Measurements from ENCODE around the gene SETD2. TPM values are rescaled to one million over a fixed set of nuclear protein-coding genes. Genes with fewer than 3 reads are reported as not detected.
A peak's percentile ranks its signal among the peaks of the same experiment; 100 is the strongest.

The SETD2 gene
- polyA plus RNA-seq, 4 donors, result 15.9 to 38.3 (median 18.7) TPM

- peak overlapping the region in 2 of 3 donors; percentile 86 to 88 for H3K4me3 ChIP-seq (ENCODE audit: low read depth in 1 of 3, low read length in 3 of 3)
- WGBS, 3 donors, result 7 to 9% (median 7%) methylated on average over 4 of the region's 4 CpGs
- peak overlapping the region in 1 of 3 donors; percentile 95 for H3K27ac ChIP-seq (ENCODE audit: low read depth in 1 of 3, low read length in 2 of 3)
- no peaks in the 10 kb centered on the region for H3K9me3 ChIP-seq (ENCODE audit: control insufficient read depth in 2 of 2, insufficient read depth in 1 of 2, low read depth in 1 of 2, low read length in 1 of 2)
- peaks cover 14 to 23% (median 19%) of the 10 kb centered on the region in 3 donors for H3K4me1 ChIP-seq (ENCODE audit: control insufficient read depth in 3 of 3, insufficient read depth in 2 of 3, low read depth in 1 of 3, low read length in 2 of 3)
- no peaks in the 10 kb centered on the region for H3K27me3 ChIP-seq (ENCODE audit: control insufficient read depth in 3 of 3, insufficient read depth in 3 of 3, low read length in 3 of 3)
- FAIRE-seq (no peak), DNase-seq (peak in 1 of 2 donors; percentile 13)
- H3K36me3 ChIP-seq (ENCODE audit: control insufficient read depth in 3 of 3, insufficient read depth in 2 of 3, low read depth in 1 of 3, low read length in 3 of 3), result no peaks in the 10 kb centered on the region
These were observed 1.8 kb downstream of the SETD2 start for GRCh38 chr3:47161983-47162696.

- no peak for DNase-seq
- FAIRE-seq, result no peak
- no peaks in the 10 kb centered on the region for H3K27me3 ChIP-seq (ENCODE audit: control insufficient read depth in 3 of 3, insufficient read depth in 3 of 3, low read length in 3 of 3)
- H3K4me1 ChIP-seq (ENCODE audit: control insufficient read depth in 3 of 3, insufficient read depth in 2 of 3, low read depth in 1 of 3, low read length in 2 of 3), result peaks cover 12 to 19% (median 15%) of the 10 kb centered on the region in 3 donors
- no peaks in the 10 kb centered on the region for H3K9me3 ChIP-seq (ENCODE audit: control insufficient read depth in 2 of 2, insufficient read depth in 1 of 2, low read depth in 1 of 2, low read length in 1 of 2)
- peak overlapping the region in 2 of 3 donors; percentile 16 to 62 for H3K27ac ChIP-seq (ENCODE audit: low read depth in 1 of 3, low read length in 2 of 3)
- no peak overlapping the region for H3K4me3 ChIP-seq (ENCODE audit: low read depth in 1 of 3, low read length in 3 of 3)
- peaks cover 0 to 3% (median 0%) of the 10 kb centered on the region in 3 donors for H3K36me3 ChIP-seq (ENCODE audit: control insufficient read depth in 3 of 3, insufficient read depth in 2 of 3, low read depth in 1 of 3, low read length in 3 of 3)
- 32 to 56% (median 32%) methylated on average over 3 of the region's 3 CpGs for WGBS, 3 donors
These were observed 4.1 kb downstream of the SETD2 start for GRCh38 chr3:47159820-47160219.

- H3K4me1 ChIP-seq (ENCODE audit: control insufficient read depth in 3 of 3, insufficient read depth in 2 of 3, low read depth in 1 of 3, low read length in 2 of 3), result peaks cover 12 to 19% (median 15%) of the 10 kb centered on the region in 3 donors
- DNase-seq, result no peak
- no peak overlapping the region for H3K4me3 ChIP-seq (ENCODE audit: low read depth in 1 of 3, low read length in 3 of 3)
- FAIRE-seq, result no peak
- no peaks in the 10 kb centered on the region for H3K27me3 ChIP-seq (ENCODE audit: control insufficient read depth in 3 of 3, insufficient read depth in 3 of 3, low read length in 3 of 3)
- peaks cover 0 to 6% (median 0%) of the 10 kb centered on the region in 3 donors for H3K36me3 ChIP-seq (ENCODE audit: control insufficient read depth in 3 of 3, insufficient read depth in 2 of 3, low read depth in 1 of 3, low read length in 3 of 3)
- no peaks in the 10 kb centered on the region for H3K9me3 ChIP-seq (ENCODE audit: control insufficient read depth in 2 of 2, insufficient read depth in 1 of 2, low read depth in 1 of 2, low read length in 1 of 2)
- H3K27ac ChIP-seq (ENCODE audit: low read depth in 1 of 3, low read length in 2 of 3), result no peak overlapping the region
These were observed 5.7 kb downstream of the SETD2 start for GRCh38 chr3:47158208-47158607.

- peaks cover 7 to 15% (median 14%) of the 10 kb centered on the region in 3 donors for H3K4me1 ChIP-seq (ENCODE audit: control insufficient read depth in 3 of 3, insufficient read depth in 2 of 3, low read depth in 1 of 3, low read length in 2 of 3)
These were observed 7.5 kb downstream of the SETD2 start for GRCh38 chr3:47156396-47156795.

GRCh38 chr3:47152578-47152977 is 11.3 kb downstream of the SETD2 start:
- no peak for DNase-seq
- FAIRE-seq, result no peak
- H3K9me3 ChIP-seq (ENCODE audit: control insufficient read depth in 2 of 2, insufficient read depth in 1 of 2, low read depth in 1 of 2, low read length in 1 of 2), result no peaks in the 10 kb centered on the region
- H3K4me3 ChIP-seq (ENCODE audit: low read depth in 1 of 3, low read length in 3 of 3), result no peak overlapping the region
- no peaks in the 10 kb centered on the region for H3K27me3 ChIP-seq (ENCODE audit: control insufficient read depth in 3 of 3, insufficient read depth in 3 of 3, low read length in 3 of 3)
- no peak overlapping the region for H3K27ac ChIP-seq (ENCODE audit: low read depth in 1 of 3, low read length in 2 of 3)
- WGBS, 3 donors, result 71 to 73% (median 72%) methylated on average over 2 of the region's 2 CpGs
- peaks cover 0 to 8% (median 4%) of the 10 kb centered on the region in 3 donors for H3K4me1 ChIP-seq (ENCODE audit: control insufficient read depth in 3 of 3, insufficient read depth in 2 of 3, low read depth in 1 of 3, low read length in 2 of 3)
- H3K36me3 ChIP-seq (ENCODE audit: control insufficient read depth in 3 of 3, insufficient read depth in 2 of 3, low read depth in 1 of 3, low read length in 3 of 3), result peaks cover 0 to 10% (median 0%) of the 10 kb centered on the region in 3 donors

More at GRCh38 chr3:47156396-47156795, 7.5 kb downstream of the SETD2 start:
- Histone ChIP-seq H3K4me3 (ENCODE audit: low read depth in 1 of 3, low read length in 3 of 3) (no peak overlapping the region), H3K27me3 (ENCODE audit: control insufficient read depth in 3 of 3, insufficient read depth in 3 of 3, low read length in 3 of 3) (no peaks in the 10 kb centered on the region), H3K36me3 (ENCODE audit: control insufficient read depth in 3 of 3, insufficient read depth in 2 of 3, low read depth in 1 of 3, low read length in 3 of 3) (peaks cover 0 to 9% (median 0%) of the 10 kb centered on the region in 3 donors), H3K9me3 (ENCODE audit: control insufficient read depth in 2 of 2, insufficient read depth in 1 of 2, low read depth in 1 of 2, low read length in 1 of 2) (no peaks in the 10 kb centered on the region), H3K27ac (ENCODE audit: low read depth in 1 of 3, low read length in 2 of 3) (no peak overlapping the region)
- 53 to 65% (median 62%) methylated on average over 1 of the region's 1 CpG for WGBS, 3 donors
- FAIRE-seq (no peak), DNase-seq (no peak)

GRCh38 chr3:47151836-47152235 is 12.1 kb downstream of the SETD2 start:
- H3K9me3 ChIP-seq (ENCODE audit: control insufficient read depth in 2 of 2, insufficient read depth in 1 of 2, low read depth in 1 of 2, low read length in 1 of 2), result no peaks in the 10 kb centered on the region
- peaks cover 0 to 8% (median 0%) of the 10 kb centered on the region in 3 donors for H3K36me3 ChIP-seq (ENCODE audit: control insufficient read depth in 3 of 3, insufficient read depth in 2 of 3, low read depth in 1 of 3, low read length in 3 of 3)
- no peak for FAIRE-seq
- WGBS, 3 donors, result 73 to 78% (median 75%) methylated on average over 1 of the region's 1 CpG
- DNase-seq, result no peak
- no peak overlapping the region for H3K4me3 ChIP-seq (ENCODE audit: low read depth in 1 of 3, low read length in 3 of 3)
- no peak overlapping the region for H3K27ac ChIP-seq (ENCODE audit: low read depth in 1 of 3, low read length in 2 of 3)
- H3K4me1 ChIP-seq (ENCODE audit: control insufficient read depth in 3 of 3, insufficient read depth in 2 of 3, low read depth in 1 of 3, low read length in 2 of 3), result peaks cover 0 to 8% (median 4%) of the 10 kb centered on the region in 3 donors
- no peaks in the 10 kb centered on the region for H3K27me3 ChIP-seq (ENCODE audit: control insufficient read depth in 3 of 3, insufficient read depth in 3 of 3, low read length in 3 of 3)

GRCh38 chr3:47149339-47149933 is 14.5 kb downstream of the SETD2 start:
- Histone ChIP-seq H3K4me1 (ENCODE audit: control insufficient read depth in 3 of 3, insufficient read depth in 2 of 3, low read depth in 1 of 3, low read length in 2 of 3) (peaks cover 0 to 8% (median 2%) of the 10 kb centered on the region in 3 donors), H3K9me3 (ENCODE audit: control insufficient read depth in 2 of 2, insufficient read depth in 1 of 2, low read depth in 1 of 2, low read length in 1 of 2) (no peaks in the 10 kb centered on the region), H3K36me3 (ENCODE audit: control insufficient read depth in 3 of 3, insufficient read depth in 2 of 3, low read depth in 1 of 3, low read length in 3 of 3) (peaks cover 0 to 15% (median 0%) of the 10 kb centered on the region in 3 donors), H3K4me3 (ENCODE audit: low read depth in 1 of 3, low read length in 3 of 3) (no peak overlapping the region), H3K27ac (ENCODE audit: low read depth in 1 of 3, low read length in 2 of 3) (no peak overlapping the region), H3K27me3 (ENCODE audit: control insufficient read depth in 3 of 3, insufficient read depth in 3 of 3, low read length in 3 of 3) (no peaks in the 10 kb centered on the region)
- FAIRE-seq, result no peak
- no peak for DNase-seq
- 30 to 43% (median 31%) methylated on average over 2 of the region's 2 CpGs for WGBS, 3 donors

- no peak for FAIRE-seq
These were observed 18.6 kb downstream of the SETD2 start for GRCh38 chr3:47145272-47145671.

More at GRCh38 chr3:47145272-47145671, 18.6 kb downstream of the SETD2 start:
- Histone ChIP-seq H3K9me3 (ENCODE audit: control insufficient read depth in 2 of 2, insufficient read depth in 1 of 2, low read depth in 1 of 2, low read length in 1 of 2) (no peaks in the 10 kb centered on the region), H3K27ac (ENCODE audit: low read depth in 1 of 3, low read length in 2 of 3) (no peak overlapping the region), H3K27me3 (ENCODE audit: control insufficient read depth in 3 of 3, insufficient read depth in 3 of 3, low read length in 3 of 3) (no peaks in the 10 kb centered on the region), H3K4me3 (ENCODE audit: low read depth in 1 of 3, low read length in 3 of 3) (no peak overlapping the region), H3K4me1 (ENCODE audit: control insufficient read depth in 3 of 3, insufficient read depth in 2 of 3, low read depth in 1 of 3, low read length in 2 of 3) (peaks cover 3 to 14% (median 5%) of the 10 kb centered on the region in 3 donors), H3K36me3 (ENCODE audit: control insufficient read depth in 3 of 3, insufficient read depth in 2 of 3, low read depth in 1 of 3, low read length in 3 of 3) (peaks cover 0 to 14% (median 0%) of the 10 kb centered on the region in 3 donors)
- no peak for DNase-seq
- WGBS, 3 donors, result 78 to 93% (median 89%) methylated on average over 1 of the region's 1 CpG
